Stimulated activated CD8-positive, alpha-beta memory T cell treated with anti-CD3 and anti-CD28 coated beads, Interleukin-12 subunit alpha, Interleukin-12 subunit beta, amount 100 ng/mL, for 24 hours (primary cell): ENCODE measurements around the gene ENTPD3.

Source experiments
- DNase-seq: peaks from one replicate; pipeline ENCODE4 v3.0.0-alpha.2; 2020; ENCODE audit errors: extremely low read depth

The ENTPD3 gene, protein sequence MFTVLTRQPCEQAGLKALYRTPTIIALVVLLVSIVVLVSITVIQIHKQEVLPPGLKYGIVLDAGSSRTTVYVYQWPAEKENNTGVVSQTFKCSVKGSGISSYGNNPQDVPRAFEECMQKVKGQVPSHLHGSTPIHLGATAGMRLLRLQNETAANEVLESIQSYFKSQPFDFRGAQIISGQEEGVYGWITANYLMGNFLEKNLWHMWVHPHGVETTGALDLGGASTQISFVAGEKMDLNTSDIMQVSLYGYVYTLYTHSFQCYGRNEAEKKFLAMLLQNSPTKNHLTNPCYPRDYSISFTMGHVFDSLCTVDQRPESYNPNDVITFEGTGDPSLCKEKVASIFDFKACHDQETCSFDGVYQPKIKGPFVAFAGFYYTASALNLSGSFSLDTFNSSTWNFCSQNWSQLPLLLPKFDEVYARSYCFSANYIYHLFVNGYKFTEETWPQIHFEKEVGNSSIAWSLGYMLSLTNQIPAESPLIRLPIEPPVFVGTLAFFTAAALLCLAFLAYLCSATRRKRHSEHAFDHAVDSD

DNA sequence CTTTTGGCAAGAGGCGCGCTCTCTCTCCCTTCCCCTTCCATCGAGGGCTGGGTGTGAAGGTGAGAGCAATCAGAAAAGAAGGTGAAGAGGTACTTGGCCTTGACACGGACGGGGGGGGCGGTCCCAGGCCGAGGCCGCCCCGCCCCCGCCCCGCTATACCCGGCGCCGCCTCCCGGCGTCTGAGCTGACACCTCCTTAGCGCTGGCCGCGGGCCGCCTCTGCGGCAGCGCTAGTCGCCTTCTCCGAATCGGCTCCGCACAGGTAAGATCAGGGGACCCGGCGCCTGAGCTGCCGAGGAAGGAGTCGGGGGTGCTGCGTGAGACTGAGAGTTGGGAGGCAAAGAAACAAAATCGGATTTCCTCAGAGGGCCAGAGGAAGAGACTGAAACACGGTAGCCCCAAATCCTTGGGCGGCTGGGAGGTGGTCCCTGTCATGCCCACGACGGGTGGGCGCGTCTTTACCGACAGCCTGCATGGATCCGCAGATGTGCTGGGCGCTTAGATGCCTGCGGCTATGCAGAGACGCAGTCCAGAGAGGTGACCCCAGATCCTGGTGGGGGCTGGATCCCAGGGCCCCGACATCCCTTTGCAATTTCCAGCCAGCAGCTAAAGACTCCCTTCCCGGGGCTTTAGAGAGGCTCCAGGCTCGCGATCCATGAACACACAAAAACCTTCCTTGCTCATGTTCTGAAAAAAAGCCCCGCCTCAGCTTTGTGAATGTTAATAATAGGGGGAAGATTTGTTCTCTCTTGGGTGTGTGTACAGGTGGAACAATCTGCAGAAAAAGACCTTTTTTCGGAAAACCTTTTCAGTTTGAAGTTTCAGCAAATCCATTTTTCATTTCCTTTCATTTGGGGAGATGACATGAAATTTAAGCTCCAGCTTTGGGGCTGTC is at the start of gene ENTPD3:
ENTPD3 (plus strand) TSS at position 184 of the 894 bp plus-strand sequence. CDS start 874 bp downstream, outside the sequence.
- no peak for DNase-seq

DNA sequence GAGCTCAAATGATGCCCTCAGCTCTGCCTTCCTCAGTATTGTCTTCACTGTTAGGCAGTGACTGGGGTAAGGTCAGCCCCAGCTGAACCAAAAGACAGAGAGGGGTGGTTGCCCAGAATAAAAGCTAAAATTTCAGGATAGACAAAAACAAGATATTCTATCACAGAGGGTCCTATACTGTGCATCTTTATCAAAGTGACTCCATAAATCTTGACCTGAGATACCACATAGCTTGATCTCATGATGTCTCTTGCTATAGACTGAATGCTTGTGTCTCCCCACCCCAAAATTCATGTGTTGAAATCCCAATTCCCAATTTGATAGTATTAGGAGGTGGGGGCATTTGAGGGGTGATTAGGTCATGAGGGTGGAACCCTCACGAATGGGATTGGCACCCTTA is 47.1 kb upstream of the ENTPD3 start:
- no peak for DNase-seq

GRCh38 chr3:40340541-40341170 is 46.3 kb upstream of the ENTPD3 start:
- no peak for DNase-seq

DNA sequence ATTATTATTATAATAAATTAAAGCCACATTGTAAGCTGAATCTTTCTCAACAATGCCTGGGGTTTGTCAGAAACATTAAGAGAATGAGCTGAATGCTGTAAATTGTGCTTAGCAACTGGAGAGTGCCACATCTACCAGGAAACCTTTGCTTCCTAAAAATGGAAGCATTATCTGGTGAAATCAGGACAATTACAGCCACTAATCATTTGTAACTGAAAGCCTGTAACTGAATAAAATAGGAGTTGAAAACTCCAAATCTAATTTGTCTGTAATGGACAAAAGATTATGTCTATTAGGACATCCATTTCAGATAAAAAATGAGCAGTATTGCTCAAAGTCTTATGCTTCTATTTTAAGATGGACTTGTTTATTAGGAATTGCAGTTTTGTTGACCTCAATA is 45.3 kb upstream of the ENTPD3 start:
- DNase-seq = no peak

- DNase-seq = no peak
Measured at GRCh38 chr3:40350529-40350928, 36.5 kb upstream of the ENTPD3 start.

GRCh38 chr3:40355410-40355809 is 31.6 kb upstream of the ENTPD3 start:
- no peak for DNase-seq

DNA sequence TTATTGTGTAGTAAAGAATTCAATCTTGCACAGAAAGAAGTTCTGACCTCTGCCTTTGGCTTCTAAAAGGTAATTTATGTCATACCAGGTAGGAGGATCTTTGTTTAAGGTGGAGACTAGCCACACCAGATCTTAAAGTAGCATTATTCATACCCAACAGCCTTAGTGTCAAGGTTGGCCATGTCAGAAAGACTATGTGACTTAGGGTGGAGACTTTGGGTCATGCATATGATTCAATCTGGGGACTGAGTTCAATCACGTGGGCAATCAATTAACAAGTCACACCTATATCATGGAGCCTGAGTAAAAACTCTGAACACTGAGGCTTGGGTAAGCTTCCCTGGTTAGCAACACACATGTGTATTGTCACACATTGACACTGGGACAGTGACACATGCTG is 28.5 kb upstream of the ENTPD3 start:
- DNase-seq = no peak

DNA sequence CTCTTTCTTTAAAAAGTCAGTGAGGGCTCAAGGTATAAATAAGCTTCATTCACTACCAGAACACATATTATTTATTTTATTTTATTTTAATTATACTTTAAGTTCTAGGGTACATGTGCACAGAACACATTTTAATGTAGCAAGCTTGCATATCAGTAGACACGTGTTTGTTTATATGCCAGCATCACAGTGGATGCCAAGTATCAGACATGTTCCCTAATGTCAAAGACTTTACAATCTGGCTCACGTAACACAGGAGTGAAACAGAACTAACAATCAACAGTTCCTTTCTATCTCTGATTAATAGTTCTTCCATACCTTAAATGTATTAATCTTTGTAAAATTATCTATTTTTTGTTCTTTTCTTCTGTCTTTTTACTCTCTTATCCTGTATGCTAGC is 23.3 kb upstream of the ENTPD3 start:
- no peak for DNase-seq

- no peak for DNase-seq
Measured at GRCh38 chr3:40366203-40367162, 20.5 kb upstream of the ENTPD3 start.

GRCh38 chr3:40369716-40370115 is 17.3 kb upstream of the ENTPD3 start:
- no peak for DNase-seq

- DNase-seq = no peak
Measured at GRCh38 chr3:40377822-40378221, 9.2 kb upstream of the ENTPD3 start.

GRCh38 chr3:40379674-40380306 is 7.2 kb upstream of the ENTPD3 start:
- no peak for DNase-seq

GRCh38 chr3:40381904-40382616 is 4.9 kb upstream of the ENTPD3 start:
- no peak for DNase-seq

DNA sequence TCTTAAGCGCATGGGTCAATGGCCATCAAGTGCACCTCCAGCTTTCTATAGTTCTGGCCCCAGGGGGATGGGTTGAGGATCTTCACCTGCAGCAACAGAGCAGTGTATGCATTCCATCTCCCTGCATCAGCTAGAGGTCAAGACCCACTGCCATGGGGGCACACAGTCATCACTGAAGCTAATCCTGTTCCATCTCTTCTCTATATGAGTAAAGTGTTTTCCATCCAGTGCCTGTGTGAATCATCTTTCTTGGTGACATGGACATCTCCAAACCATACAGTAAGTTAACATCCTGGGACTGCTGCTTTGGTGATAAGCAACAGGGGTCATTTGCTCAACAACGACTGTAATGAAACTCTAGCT is 4.4 kb upstream of the ENTPD3 start:
- DNase-seq = no peak

DNA sequence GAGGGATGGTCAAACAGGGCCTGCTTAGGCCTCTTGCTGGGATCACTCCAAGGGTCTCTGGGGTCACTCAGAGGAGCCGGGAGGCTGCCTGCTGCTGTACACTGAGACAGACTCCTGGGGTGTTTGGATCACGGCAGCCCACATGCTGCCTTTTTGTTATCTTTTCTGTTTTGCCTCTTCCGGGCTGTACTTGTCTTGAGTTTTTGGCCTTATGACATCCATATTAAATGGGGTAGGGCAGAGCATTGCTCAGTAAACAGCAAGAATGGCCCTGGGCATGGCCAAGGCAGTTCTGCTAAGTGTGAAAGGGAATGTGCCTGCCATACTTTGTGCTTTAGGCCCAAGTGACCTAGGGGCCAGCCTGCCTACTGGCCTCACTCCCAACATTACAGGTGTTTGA is 771 bp upstream of the ENTPD3 start:
- DNase-seq = no peak

GRCh38 chr3:40387895-40388254 is 891 bp downstream of the ENTPD3 start:
- no peak for DNase-seq

GRCh38 chr3:40396406-40396805 is 9.4 kb downstream of the ENTPD3 start:
- no peak for DNase-seq

DNA sequence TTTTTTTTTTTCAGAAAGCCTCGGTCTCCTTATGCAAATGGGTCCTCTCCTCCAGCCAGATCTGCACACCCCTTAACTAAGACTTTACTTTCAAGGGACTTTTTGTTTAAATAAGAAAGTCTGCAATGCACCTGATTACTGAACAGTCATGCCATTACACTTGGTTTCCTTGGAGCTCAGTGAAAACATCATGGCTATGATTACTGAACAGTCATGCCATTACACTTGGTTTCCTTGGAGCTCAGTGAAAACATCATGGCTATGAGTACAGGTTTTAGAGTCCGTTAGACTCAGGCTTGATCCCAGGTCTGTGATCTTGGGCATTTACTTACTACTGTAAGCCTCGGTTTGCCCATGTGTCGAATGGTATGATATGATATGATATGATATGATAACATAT is 10.1 kb downstream of the ENTPD3 start:
- DNase-seq = no peak

GRCh38 chr3:40397912-40398311 is 10.9 kb downstream of the ENTPD3 start:
- no peak for DNase-seq

- DNase-seq = no peak
Measured at GRCh38 chr3:40398346-40398745, 11.4 kb downstream of the ENTPD3 start.
